SK-N-SH (cell line): Measurements from ENCODE around the gene ZNF211. TPM values are rescaled to one million over a fixed set of nuclear protein-coding genes. Genes with fewer than 3 reads are reported as not detected.

ENCODE experiments used
- CTCF ChIA-PET: fragments of 300-600, 350-600 bp; formaldehyde crosslinking; extraction: SDS; loops from one replicate; lab custom pipeline; 2021; lab: Yijun Ruan, JAX
- POLR2A ChIA-PET: fragments of 350-600 bp; sonication (Branson Sonifier 250); formaldehyde crosslinking; extraction: SDS; loops from one replicate; lab custom pipeline; 2020; ENCODE audit warnings: antibody characterized with exemption, inconsistent platforms; lab: Yijun Ruan, JAX
- DNase-seq: peaks from one replicate; pipeline ENCODE4 v3.0.0; 2012
- H2AFZ ChIP-seq: fragments of 200-600 bp; sonication (generic); 2 replicates; pipeline ENCODE4 v1.8.1; 2016; ENCODE audit warnings: antibody characterized with exemption, mild to moderate bottlenecking, low read depth
- H3F3A ChIP-seq: fragments of 200-600 bp; sonication (generic); replicated peaks from 2 replicates; pipeline ENCODE3; 2016; ENCODE audit warnings: antibody characterized with exemption, mild to moderate bottlenecking; ENCODE audit not compliant: insufficient read depth
- H3K27ac ChIP-seq, 2 experiments: fragments of 200-500 bp in 1 of 2; fragments of 200-600 bp in 1 of 2; sonication (Bioruptor generic) in 1 of 2; sonication (generic), shearing (Covaris generic) in 1 of 2; 2 replicates each; pipeline versions ENCODE4 v1.5.1 to v1.6.1; 2014 to 2016; ENCODE audit warnings: low read depth in 2 of 2, inconsistent platforms in 1 of 2, low read length in 1 of 2, mild to moderate bottlenecking in 1 of 2, mixed read lengths in 1 of 2
- H3K27me3 ChIP-seq: fragments of 200-600 bp; sonication (generic), shearing (Covaris generic); 2 replicates; pipeline ENCODE4 v1.6.1; 2016; ENCODE audit warnings: mixed run types; ENCODE audit not compliant: insufficient read depth
- H3K36me3 ChIP-seq, 2 experiments: fragments of 200-500 bp in 1 of 2; fragments of 200-600 bp in 1 of 2; sonication (Bioruptor generic) in 1 of 2; sonication (generic) in 1 of 2; replicated peaks in 1 of 2; 2 replicates each; pipeline versions ENCODE3 to v1.5.1; 2014 to 2016; ENCODE audit warnings: low read length in 1 of 2, mild to moderate bottlenecking in 1 of 2; ENCODE audit not compliant: insufficient read depth in 2 of 2, control insufficient read depth in 1 of 2
- H3K4me1 ChIP-seq, 2 experiments: fragments of 200-500 bp in 1 of 2; fragments of 200-600 bp in 1 of 2; sonication (Bioruptor generic) in 1 of 2; sonication (generic), shearing (Covaris generic) in 1 of 2; 2 replicates each; pipeline versions ENCODE4 v1.5.1 to v1.6.1; 2014 to 2016; ENCODE audit warnings: low read depth in 1 of 2, low read length in 1 of 2, mixed run types in 1 of 2; ENCODE audit not compliant: insufficient read depth in 2 of 2, control insufficient read depth in 1 of 2
- H3K4me2 ChIP-seq: fragments of 200-600 bp; sonication (generic), shearing (Covaris generic); 2 replicates; pipeline ENCODE4 v1.6.1; 2017; ENCODE audit warnings: mixed run types
- H3K4me3 ChIP-seq, 2 experiments: fragments of 200-500 bp in 1 of 2; fragments of 200-600 bp in 1 of 2; sonication (Bioruptor generic) in 1 of 2; sonication (generic), shearing (Covaris generic) in 1 of 2; 2 replicates each; pipeline versions ENCODE4 v1.5.1 to v1.8.1; 2014 to 2016; ENCODE audit warnings: low read depth in 2 of 2, inconsistent platforms in 1 of 2, low read length in 1 of 2, mild to moderate bottlenecking in 1 of 2, mixed read lengths in 1 of 2, moderate library complexity in 1 of 2
- H3K79me2 ChIP-seq: fragments of 200-600 bp; sonication (generic); 2 replicates; pipeline ENCODE4 v1.8.1; 2017; ENCODE audit warnings: mild to moderate bottlenecking; ENCODE audit not compliant: insufficient read depth
- H3K9ac ChIP-seq: fragments of 200-600 bp; sonication (generic); 2 replicates; pipeline ENCODE4 v1.6.1; 2017; ENCODE audit warnings: mixed run types
- H3K9me2 ChIP-seq: fragments of 200-600 bp; sonication (generic); 2 replicates; pipeline ENCODE4 v1.6.1; 2017; ENCODE audit warnings: mixed run types
- H3K9me3 ChIP-seq: fragments of 200-600 bp; sonication (generic); 2 replicates; pipeline ENCODE4 v1.6.1; 2017; ENCODE audit warnings: mixed run types, mild to moderate bottlenecking, moderate library complexity
- H4K20me1 ChIP-seq: fragments of 200-600 bp; sonication (generic); 2 replicates; pipeline ENCODE4 v1.6.1; 2017; ENCODE audit warnings: mild to moderate bottlenecking, mixed run types; ENCODE audit not compliant: insufficient read depth
- CTCF ChIP-seq: fragments of 200-600 bp; sonication (generic); IDR thresholded peaks from 2 replicates; pipeline ENCODE4 v1.6.1; 2017; ENCODE audit warnings: antibody characterized with exemption, mild to moderate bottlenecking, moderate library complexity
- EP300 ChIP-seq, 2 experiments: IDR thresholded peaks; 2 replicates each; pipeline versions ENCODE4 v1.4.0 to v1.6.1; 2012; ENCODE audit warnings: borderline replicate concordance in 1 of 2, low read depth in 1 of 2, low read length in 1 of 2
- FOSL2 ChIP-seq: IDR thresholded peaks from 2 replicates; pipeline ENCODE4 v1.4.0; 2012; ENCODE audit warnings: low read depth, mild to moderate bottlenecking, moderate library complexity, borderline replicate concordance
- FOXJ3 ChIP-seq: sonication (generic); formaldehyde crosslinking; IDR thresholded peaks from 2 replicates; pipeline ENCODE4 v1.5.1; 2020; ENCODE audit warnings: mild to moderate bottlenecking, missing genetic modification reagents
- GATA2 ChIP-seq: sonication (generic); formaldehyde crosslinking; IDR thresholded peaks from 2 replicates; pipeline ENCODE4 v1.5.0; 2020; ENCODE audit warnings: mild to moderate bottlenecking, missing genetic modification reagents
- IRF3 ChIP-seq: fragments of 150-350 bp; IDR thresholded peaks from 2 replicates; pipeline ENCODE4 v1.6.1; 2016; ENCODE audit warnings: mild to moderate bottlenecking, low read depth, low read length
- MXI1 ChIP-seq: IDR thresholded peaks from 2 replicates; pipeline ENCODE4 v1.6.1; 2012; ENCODE audit warnings: mild to moderate bottlenecking, low read depth, low read length, improper control_type of control experiment
- POLR2AphosphoS5 ChIP-seq: IDR thresholded peaks from 2 replicates; pipeline ENCODE4 v1.6.1; 2012; ENCODE audit warnings: low read depth, low read length
- REST ChIP-seq: IDR thresholded peaks from 2 replicates; pipeline ENCODE4 v1.6.1; 2012; ENCODE audit warnings: mild to moderate bottlenecking, low read depth, low read length, moderate library complexity
- RXRA ChIP-seq: IDR thresholded peaks from 2 replicates; pipeline ENCODE4 v1.4.0; 2012; ENCODE audit warnings: low read depth, mild to moderate bottlenecking, borderline replicate concordance
- SIN3A ChIP-seq: IDR thresholded peaks from 2 replicates; pipeline ENCODE4 v1.6.1; 2012; ENCODE audit warnings: low read depth, mild to moderate bottlenecking, low read length, moderate library complexity, borderline replicate concordance
- SMC3 ChIP-seq: IDR thresholded peaks from 2 replicates; pipeline ENCODE4 v1.6.1; 2012; ENCODE audit warnings: low read depth, low read length, improper control_type of control experiment
- TAF1 ChIP-seq: IDR thresholded peaks from 2 replicates; pipeline ENCODE4 v1.6.1; 2012; ENCODE audit warnings: low read depth, mild to moderate bottlenecking, low read length, moderate library complexity, borderline replicate concordance
- TEAD4 ChIP-seq: IDR thresholded peaks from 2 replicates; pipeline ENCODE4 v1.4.0; 2012; ENCODE audit warnings: mild to moderate bottlenecking, borderline replicate concordance; ENCODE audit not compliant: insufficient read depth
- USF2 ChIP-seq: fragments of 150-350 bp; IDR thresholded peaks from 2 replicates; pipeline ENCODE4 v1.6.1; 2017; ENCODE audit warnings: antibody characterized with exemption, low read length, low read depth, borderline replicate concordance
- WGBS: methylation state at CpG from one replicate; pipeline ENCODE4 v1.1.6; 2017; ENCODE audit warnings: low lambda C conversion rate; 5-methylcytosine and 5-hydroxymethylcytosine counted together
- polyA plus RNA-seq, 3 experiments: library from polyadenylated mRNA; depleted of rRNA; stranded (reverse); fragments of >200 nt; gene quantifications; 2 replicates each; pipeline ENCODE4 v1.2.3, GENCODE V29; 2012

ZNF211 gene
- polyA plus RNA-seq, 1 of the 3 experiments (the other 2 are of a cell fraction), result 8.6 TPM

GRCh38 chr19:57671124-57671895, 38.3 kb downstream of the ZNF211 start:
- 16% methylated on average over 7 of the region's 7 CpGs for WGBS
- H4K20me1 ChIP-seq, result no peaks in the 10 kb centered on the region
- DNase-seq, result no peak
- H2AFZ ChIP-seq, result no peak overlapping the region
- ChIA-PET CTCF (interaction anchor here (1.1 kb wide), 1 partner anchor 11 kb away, joined by 4 read pairs; the partner anchor contains the start of gene ZNF551), POLR2A (interaction anchor here (1.4 to 2.1 kb wide), 2 partner anchors 10 kb away, joined by 4 to 8 read pairs; partner anchors contain the start of gene ZNF551)
- no peaks in the 10 kb centered on the region for H3K27me3 ChIP-seq
- H3K9me3 ChIP-seq, result no peaks in the 10 kb centered on the region
- no peak overlapping the region for H3K4me3 ChIP-seq
- TF ChIP-seq FOSL2 (no peak), TAF1 (no peak), TEAD4 (no peak), GATA2 (CRISPR knock-in tag) (no peak), REST (no peak)
- H3K27ac ChIP-seq, result no peak overlapping the region
- H3K79me2 ChIP-seq, result no peaks in the 10 kb centered on the region
- no peak overlapping the region for H3K4me2 ChIP-seq
- H3K9ac ChIP-seq, result no peak overlapping the region
- H3K4me1 ChIP-seq, result no peaks in the 10 kb centered on the region
- no peaks in the 10 kb centered on the region for H3K36me3 ChIP-seq
- no peaks in the 10 kb centered on the region for H3F3A ChIP-seq
- no peaks in the 10 kb centered on the region for H3K9me2 ChIP-seq

GRCh38 chr19:57672466-57672865, 39.5 kb downstream of the ZNF211 start:
- 11% methylated on average over 4 of the region's 4 CpGs for WGBS
- ChIA-PET POLR2A (interaction anchor here (2.1 kb wide), 1 partner anchor 9 kb away, joined by 8 read pairs; the partner anchor contains the start of gene ZNF551), CTCF (no interaction called here)
- no peak for TF ChIP-seq IRF3
- no peak for TF ChIP-seq CTCF
- no peak for TF ChIP-seq MXI1
- no peak for TF ChIP-seq EP300 (IDR thresholded peaks at IDR 0.05; ENCODE audit: borderline replicate concordance in 1 of 2, low read depth in 1 of 2, low read length in 1 of 2)
- no peak for TF ChIP-seq SIN3A
- no peak for TF ChIP-seq USF2
- no peak for TF ChIP-seq POLR2AphosphoS5
- no peak for TF ChIP-seq FOXJ3 (CRISPR knock-in tag)
- no peak for TF ChIP-seq TEAD4
- no peak for TF ChIP-seq SMC3
- no peak for TF ChIP-seq RXRA

More at GRCh38 chr19:57672466-57672865, 39.5 kb downstream of the ZNF211 start:
- no peak for DNase-seq
- H3K9me2 ChIP-seq, result no peaks in the 10 kb centered on the region
- H3K27ac ChIP-seq, result no peak overlapping the region
- no peaks in the 10 kb centered on the region for H3K9me3 ChIP-seq
- no peak overlapping the region for H2AFZ ChIP-seq
- no peak overlapping the region for H3K9ac ChIP-seq
- H4K20me1 ChIP-seq, result no peaks in the 10 kb centered on the region
- no peaks in the 10 kb centered on the region for H3K4me1 ChIP-seq
- no peaks in the 10 kb centered on the region for H3F3A ChIP-seq
- H3K36me3 ChIP-seq, result no peaks in the 10 kb centered on the region
- H3K4me3 ChIP-seq, result no peak overlapping the region
- no peaks in the 10 kb centered on the region for H3K79me2 ChIP-seq
- no peak overlapping the region for H3K4me2 ChIP-seq
- H3K27me3 ChIP-seq, result no peaks in the 10 kb centered on the region
